ENCODE measurements around the gene CEACAM16.
"Not testable (repeated sequence)": the region's sequence is repeated elsewhere in the genome, so short reads cannot be mapped to it uniquely, and the experiment has no call there.

The CEACAM16 gene
- 0 reads per million in 2 donors for total RNA-seq

GRCh38 chr19:44698492-44699201 lies at the start of gene CEACAM16:
TSS of gene CEACAM16 (plus strand) at chr19:44699151. CDS start at chr19:44701457, 2,306 bp downstream.
- DNase-seq: no peak

DNA sequence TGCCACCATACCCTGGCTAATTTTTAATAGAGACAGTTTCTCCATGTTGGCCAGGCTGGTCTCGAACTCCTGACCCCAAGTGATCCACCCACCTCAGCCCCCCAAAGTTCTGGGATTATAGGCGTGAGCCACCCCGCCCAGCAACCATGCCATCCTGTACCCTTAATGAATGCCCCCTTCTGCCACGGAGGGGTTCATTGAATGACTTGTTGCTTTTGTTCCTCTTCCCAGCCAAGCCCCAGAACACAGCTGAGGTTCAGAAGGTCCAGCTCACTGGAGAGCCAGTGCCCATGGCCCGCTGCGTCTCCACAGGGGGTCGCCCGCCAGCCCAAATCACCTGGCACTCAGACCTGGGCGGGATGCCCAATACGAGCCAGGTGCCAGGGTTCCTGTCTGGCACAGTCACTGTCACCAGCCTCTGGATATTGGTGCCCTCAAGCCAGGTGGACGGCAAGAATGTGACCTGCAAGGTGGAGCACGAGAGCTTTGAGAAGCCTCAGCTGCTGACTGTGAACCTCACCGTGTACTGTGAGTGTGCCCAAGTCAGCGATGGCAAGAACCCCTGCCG lies 49.3 kb upstream of the CEACAM16 start:
- DNase-seq: no peak

GRCh38 chr19:44653343-44653742 lies 45.6 kb upstream of the CEACAM16 start:
- no peak for DNase-seq

DNA sequence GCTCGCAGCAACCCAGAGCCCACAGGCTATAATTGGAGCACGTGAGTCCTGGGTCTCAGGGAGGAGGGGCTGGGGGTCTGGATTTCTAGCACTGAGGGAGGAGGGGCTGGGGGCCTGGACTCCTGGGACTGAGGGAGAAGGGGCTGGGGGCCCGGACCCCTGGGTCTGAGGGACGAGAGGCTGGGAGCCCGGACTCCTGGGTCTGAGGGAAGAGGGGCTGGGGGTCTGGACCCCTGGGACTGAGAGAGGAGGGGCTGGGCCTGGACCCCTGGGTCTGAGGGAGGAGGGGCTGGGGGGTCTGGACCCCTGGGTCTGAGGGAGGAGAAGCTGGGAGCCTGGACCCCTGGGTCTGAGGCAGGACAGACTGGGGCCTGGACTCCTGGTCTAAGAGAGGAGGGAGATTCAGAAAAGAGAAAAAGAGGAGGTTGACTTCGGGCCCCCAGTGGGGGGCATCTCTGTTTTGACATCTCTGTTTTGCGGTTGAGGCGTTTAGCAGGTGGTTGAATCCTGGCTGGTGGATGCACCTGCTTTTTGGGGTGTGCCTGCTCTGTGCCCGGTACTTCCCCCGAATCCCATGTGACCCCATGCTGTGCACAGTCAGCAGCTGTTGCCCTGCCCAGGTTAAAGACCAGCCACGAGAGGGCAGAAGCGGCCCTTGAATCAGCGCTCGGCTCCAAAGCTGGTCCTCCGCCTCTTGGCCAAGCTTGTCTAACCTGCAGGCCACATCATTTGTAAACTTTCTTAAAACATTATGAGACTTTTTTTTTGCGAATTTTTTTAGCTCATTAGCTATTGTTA lies 44.8 kb upstream of the CEACAM16 start:
- DNase-seq: peak; percentile 6 to 80 (median 39)

DNA sequence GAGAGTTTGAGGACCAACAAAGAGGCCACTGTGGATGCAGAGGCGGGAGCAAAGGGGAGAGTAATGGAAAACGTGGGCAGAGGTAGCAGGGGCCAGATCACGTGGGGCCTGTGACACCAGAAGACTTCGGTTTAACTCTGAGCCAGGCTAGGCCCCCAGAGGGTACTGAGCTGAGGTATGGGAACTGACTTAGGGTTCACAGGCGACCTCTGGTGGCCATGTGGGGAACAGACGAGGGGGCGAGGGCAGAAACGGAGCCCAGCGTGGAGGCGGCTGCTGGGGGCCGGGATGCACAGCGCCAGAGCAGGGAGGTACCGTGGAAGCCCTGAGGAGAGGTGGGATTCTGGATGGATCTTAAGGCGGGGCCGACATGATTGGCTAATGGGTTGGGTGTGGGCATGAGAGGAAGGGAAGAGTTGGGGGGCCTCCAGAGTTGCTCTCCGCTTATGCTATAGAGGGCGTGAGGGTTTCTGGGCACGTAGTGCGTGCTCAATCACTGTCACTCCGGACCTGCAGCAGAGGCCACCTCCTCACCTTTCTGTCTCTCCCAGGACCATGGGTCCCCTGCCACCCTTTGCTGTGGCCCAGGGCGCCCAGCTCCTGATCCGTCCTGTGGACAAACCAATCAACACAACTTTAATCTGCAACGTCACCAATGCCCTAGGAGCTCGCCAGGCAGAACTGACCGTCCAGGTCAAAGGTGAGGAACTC lies 41.6 kb upstream of the CEACAM16 start:
- peak in 4 of 5 experiments; percentile 34 to 64 (median 49) for DNase-seq

DNA sequence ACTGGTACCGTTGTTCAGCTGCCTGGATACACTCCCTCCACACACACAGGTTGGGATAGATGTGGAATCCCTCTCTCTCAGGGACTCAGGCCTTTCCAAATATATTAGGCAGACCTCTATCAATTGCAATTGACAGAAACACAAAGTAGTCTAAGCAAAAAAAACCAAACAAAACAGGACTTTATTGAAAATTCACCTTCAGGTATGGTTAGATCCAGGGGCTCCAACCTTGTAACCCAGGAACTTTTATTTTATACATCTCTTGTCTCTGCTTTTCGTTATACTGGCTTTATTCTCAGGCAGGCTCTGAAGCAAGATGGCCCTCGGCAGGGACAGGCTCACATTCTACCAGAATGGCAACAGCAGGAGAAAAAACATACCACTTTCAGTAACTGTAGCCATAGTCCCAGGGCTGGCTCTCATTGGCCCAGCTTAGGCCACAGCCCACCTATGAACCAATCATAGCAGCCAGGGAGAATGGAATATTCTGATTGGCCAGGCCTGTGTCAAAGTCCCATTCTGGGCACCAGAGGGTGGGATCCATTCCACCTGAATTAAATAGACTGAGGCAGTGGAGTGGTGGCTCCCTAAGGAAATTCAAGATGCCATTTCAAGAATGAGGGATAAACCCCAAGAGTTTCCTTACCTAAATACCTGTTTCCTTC lies 40.8 kb upstream of the CEACAM16 start:
- DNase-seq: no peak

GRCh38 chr19:44660081-44660480 lies 38.9 kb upstream of the CEACAM16 start:
- no peak for DNase-seq

- DNase-seq: no peak
Measured at GRCh38 chr19:44661205-44661604, 37.7 kb upstream of the CEACAM16 start.

DNA sequence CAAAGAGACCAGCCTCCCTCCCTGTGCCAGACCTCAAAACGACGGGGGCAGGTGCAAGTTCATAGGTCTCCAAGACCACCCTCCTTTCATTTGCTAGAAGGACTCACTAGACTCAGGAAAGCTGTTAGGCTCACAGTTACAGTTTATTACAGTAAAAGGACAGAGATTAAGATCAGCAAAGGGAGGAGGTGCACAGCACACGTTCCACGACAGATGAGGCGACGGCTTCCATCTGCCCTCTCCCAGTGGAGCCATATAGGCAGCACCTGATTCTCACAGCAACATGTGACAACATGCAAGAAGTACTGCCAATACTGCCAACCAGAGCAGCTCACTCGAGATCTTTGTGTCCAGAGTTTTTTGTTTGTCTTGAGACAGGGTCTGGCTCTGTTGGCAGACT lies 37.0 kb upstream of the CEACAM16 start:
- no peak for DNase-seq

- DNase-seq: no peak
Measured at GRCh38 chr19:44662691-44663385, 36.1 kb upstream of the CEACAM16 start.

DNA sequence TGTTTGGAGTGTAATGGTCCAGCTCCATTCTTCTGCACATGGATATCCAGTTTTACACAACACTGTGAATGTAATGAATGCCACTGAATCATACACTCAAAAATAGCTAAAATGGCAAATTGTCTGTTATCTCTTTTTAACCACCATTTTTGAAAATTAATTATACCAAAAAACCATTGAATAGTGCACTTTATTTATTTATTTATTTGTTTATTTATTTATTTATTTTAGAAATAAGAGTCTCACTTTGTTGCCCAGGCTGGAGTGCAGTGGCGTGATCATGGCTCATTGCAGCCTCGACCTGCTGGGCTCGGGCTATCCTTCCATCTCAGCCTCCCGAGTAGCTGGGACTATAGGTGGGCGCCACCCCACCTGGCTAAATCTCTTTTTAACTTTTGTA lies 35.0 kb upstream of the CEACAM16 start:
- DNase-seq: no peak

DNA sequence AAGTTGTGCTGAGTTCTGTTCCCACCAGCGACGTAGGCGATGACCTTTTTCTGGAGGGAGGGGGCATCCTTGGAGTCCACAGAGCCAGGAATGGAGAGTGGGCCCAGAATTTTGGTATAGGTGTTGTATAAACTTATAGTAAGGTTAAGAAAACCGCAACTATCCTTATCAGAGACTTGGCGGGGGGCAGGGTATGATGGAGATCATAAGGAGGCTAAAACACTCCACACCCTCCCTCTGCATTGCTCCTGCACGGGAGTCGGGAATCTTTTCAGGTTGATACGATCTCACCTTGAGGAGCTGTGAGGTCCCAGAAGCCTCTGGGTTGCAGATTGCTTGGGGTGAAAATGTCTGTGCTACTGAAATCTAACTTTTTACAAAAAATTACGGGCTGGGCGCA lies 34.0 kb upstream of the CEACAM16 start:
- DNase-seq: no peak

DNA sequence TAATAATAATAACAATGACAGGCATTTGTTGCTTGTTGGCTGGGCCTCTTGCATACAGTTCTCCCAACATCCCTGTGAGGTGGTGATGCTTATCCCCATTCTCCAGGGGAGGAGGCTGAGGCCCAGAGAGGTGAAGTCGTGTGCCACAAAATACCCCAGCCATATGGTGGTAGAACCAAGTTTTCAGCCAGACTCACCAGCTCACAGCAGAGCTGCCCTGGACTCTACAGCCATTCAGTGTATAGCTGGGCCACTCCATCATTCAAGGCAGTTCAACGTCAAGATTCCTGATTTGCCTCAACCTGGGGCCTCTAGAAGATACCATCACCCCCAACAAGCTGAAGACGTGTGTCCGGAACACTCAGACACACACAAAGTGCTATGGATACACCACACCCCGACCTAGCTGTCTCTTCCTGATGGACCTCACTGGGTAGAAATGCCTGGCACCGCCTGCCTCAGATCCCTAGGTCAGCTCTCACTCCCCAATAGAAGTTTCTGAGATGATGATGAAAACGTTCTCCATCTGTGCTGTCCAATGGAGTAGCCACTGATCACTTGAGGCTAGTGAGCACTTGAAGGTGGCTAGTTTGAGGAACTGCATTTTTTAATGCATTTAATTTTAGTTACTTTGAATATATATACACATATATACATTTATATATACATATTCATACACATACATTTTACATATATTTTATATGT lies 31.9 kb upstream of the CEACAM16 start:
- DNase-seq: no peak

GRCh38 chr19:44668985-44669764 lies 29.8 kb upstream of the CEACAM16 start:
- no peak for DNase-seq

- DNase-seq: not testable (repeated sequence)
Measured at GRCh38 chr19:44670027-44670426, 28.9 kb upstream of the CEACAM16 start.

- no peak for DNase-seq
Measured at GRCh38 chr19:44671400-44671799, 27.6 kb upstream of the CEACAM16 start, which contains the start of gene CEACAM19. TSS of gene CEACAM19 (plus strand) at chr19:44671482. CDS start at chr19:44671932, 450 bp downstream.

DNA sequence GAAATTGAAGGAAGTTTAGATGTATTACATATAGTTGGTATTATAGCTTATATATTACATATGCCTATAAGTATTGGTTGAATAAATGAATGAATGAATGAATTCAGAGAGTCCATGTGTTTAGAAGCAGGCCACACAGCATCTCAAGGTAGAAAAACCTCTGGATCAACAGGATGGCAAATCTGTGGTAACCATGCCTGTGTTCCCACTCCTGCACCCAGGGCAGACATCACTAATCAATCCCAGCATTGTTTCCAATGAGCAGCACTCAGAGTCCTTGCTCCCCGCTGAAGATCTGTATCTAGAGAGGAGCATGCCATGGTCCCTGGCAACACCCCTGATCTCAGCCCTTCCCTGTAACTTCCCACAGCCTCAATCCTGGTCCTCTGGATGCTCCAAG lies 26.7 kb upstream of the CEACAM16 start:
- DNase-seq: no peak

DNA sequence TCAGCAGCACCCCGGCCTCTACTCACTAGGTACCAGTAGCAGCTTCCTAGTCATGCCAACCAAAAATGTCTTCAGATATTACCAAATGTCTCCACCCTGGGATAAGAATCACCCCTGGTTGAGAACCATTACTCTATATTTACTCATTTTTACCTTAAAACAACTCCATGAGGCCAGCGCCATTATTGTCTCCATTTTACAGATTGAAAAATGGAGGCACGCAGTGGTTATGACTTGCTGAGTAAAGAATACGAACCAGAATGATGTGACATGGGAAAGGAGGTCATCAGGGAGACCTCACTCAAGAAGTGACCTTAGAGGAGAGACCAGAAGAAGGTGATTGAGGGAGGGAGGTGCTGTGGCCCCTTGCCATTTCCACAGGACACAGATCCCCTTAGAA lies 25.4 kb upstream of the CEACAM16 start:
- no peak for DNase-seq

- DNase-seq: no peak
Measured at GRCh38 chr19:44675521-44675920, 23.4 kb upstream of the CEACAM16 start.

Data from T-helper 2 cell (primary cell).